ENCODE results near the gene WDR46. TPM values are rescaled to one million over a fixed set of nuclear protein-coding genes. Genes with fewer than 3 reads are reported as not detected.
"Not testable (repeated sequence)": the region's sequence is repeated elsewhere in the genome, so short reads cannot be mapped to it uniquely, and the experiment has no call there.

Gene WDR46
- total RNA-seq, 8 experiments from 2014 or later = 31.4 to 108 (median 50.5) TPM

GRCh38 chr6:33277663-33278391 lies 11.2 kb downstream of the WDR46 start:
- Histone ChIP-seq H3K27ac (peak overlapping the region; percentile 76 to 79), H3K4me3 (peak overlapping the region; percentile 36 to 48 (median 38)), H3K4me1 (replicated peaks in 1 of 2) (peaks cover 38 to 45% of the 10 kb centered on the region in 2 donors)
- in situ Hi-C loops (cut with MboI; ENCODE audit: low pct_unique_long_range_greater_than_20kb in 2 of 9, low sequenced_read_pairs in 9 of 9, unreplicated experiment in 9 of 9) = no loop called here
- WGBS, 10 experiments = 40 to 74% (median 48%) methylated on average over 1 to 10 of the region's 39 CpGs; no CpG with 5 or more reads in 4 of the 10 experiments
- ATAC-seq (replicated peaks in 6 of 8) = peak in 5 of 8 experiments; percentile 1 to 12 (median 7)

DNA sequence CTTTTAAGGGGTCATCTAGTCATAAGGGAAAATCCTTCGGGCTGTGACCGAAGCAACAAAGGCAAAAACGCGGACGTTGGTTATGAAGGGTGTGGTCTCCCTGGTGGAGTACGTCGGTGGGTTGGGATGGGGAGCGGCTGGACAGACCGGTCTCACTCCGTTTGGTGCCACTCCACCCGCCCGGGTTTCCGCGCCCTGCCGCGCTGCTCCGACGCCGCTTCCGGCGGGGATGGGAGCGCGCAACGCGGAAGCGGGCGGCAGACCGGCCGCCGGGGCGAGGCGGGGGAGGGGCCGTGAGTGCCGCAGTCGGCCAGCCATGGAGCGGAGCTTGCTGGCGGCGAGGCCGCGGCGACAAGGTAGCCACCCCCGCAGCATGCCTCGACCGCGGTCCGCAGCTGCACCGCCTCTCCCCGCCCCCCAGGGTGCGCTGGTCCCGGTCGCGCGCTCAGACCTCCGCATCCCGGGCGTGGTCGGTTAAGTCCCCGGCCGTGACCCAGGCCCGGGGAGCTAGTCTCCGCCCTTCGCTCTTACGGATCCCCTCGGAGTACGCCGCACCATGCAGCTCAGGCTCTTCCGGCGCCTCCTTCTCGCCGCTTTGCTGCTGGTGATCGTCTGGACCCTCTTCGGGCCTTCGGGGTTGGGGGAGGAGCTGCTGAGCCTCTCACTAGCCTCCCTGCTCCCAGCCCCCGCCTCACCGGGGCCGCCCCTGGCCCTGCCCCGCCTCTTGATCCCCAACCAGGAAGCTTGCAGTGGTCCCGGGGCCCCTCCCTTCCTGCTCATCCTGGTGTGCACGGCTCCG lies 12.0 kb downstream of the WDR46 start, which contains the start of gene B3GALT4:
Gene B3GALT4 (plus strand): TSS at position 260 of the 799 bp plus-strand sequence. CDS start 297 bp downstream, at position 557.
- WGBS, 10 experiments = 0 to 6% (median 0%) methylated on average over 3 to 12 of the region's 80 CpGs; no CpG with 5 or more reads in 4 of the 10 experiments
- peak within 1 kb of the TSS; percentile 36 to 48 (median 38) for H3K4me3 ChIP-seq
- peak; percentile 66 to 85 (median 82) for ATAC-seq (replicated peaks in 6 of 8)
- H3K4me1 ChIP-seq (replicated peaks in 1 of 2) = peaks cover 39 to 47% of the 10 kb centered on the region in 2 donors
- peak within 1 kb of the TSS; percentile 76 to 79 for H3K27ac ChIP-seq
- in situ Hi-C loops (cut with MboI; ENCODE audit: low pct_unique_long_range_greater_than_20kb in 2 of 9, low sequenced_read_pairs in 9 of 9, unreplicated experiment in 9 of 9) = no loop called here

DNA sequence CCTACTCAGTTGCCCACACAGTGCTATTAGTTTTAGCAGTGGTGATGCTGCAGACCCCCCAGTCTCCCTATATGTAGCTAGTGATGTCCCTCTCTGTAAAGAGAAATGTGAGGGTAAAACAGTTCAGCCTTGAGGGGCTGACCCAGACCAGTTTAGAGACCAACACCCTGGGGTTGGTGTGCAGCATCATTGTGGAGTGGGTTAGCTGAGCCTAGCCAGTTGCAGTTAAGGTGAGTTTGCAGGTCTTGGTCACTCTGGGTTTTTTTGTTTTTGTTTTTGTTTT lies 12.5 kb downstream of the WDR46 start:
- H3K4me1 ChIP-seq (replicated peaks in 1 of 2) = peaks cover 39 to 47% of the 10 kb centered on the region in 2 donors
- H3K4me3 ChIP-seq = peak overlapping the region; percentile 36 to 48 (median 38)
- no peak for ATAC-seq (replicated peaks in 6 of 8)
- peak overlapping the region; percentile 76 to 79 for H3K27ac ChIP-seq
- in situ Hi-C loops (cut with MboI; ENCODE audit: low pct_unique_long_range_greater_than_20kb in 2 of 9, low sequenced_read_pairs in 9 of 9, unreplicated experiment in 9 of 9) = no loop called here

DNA sequence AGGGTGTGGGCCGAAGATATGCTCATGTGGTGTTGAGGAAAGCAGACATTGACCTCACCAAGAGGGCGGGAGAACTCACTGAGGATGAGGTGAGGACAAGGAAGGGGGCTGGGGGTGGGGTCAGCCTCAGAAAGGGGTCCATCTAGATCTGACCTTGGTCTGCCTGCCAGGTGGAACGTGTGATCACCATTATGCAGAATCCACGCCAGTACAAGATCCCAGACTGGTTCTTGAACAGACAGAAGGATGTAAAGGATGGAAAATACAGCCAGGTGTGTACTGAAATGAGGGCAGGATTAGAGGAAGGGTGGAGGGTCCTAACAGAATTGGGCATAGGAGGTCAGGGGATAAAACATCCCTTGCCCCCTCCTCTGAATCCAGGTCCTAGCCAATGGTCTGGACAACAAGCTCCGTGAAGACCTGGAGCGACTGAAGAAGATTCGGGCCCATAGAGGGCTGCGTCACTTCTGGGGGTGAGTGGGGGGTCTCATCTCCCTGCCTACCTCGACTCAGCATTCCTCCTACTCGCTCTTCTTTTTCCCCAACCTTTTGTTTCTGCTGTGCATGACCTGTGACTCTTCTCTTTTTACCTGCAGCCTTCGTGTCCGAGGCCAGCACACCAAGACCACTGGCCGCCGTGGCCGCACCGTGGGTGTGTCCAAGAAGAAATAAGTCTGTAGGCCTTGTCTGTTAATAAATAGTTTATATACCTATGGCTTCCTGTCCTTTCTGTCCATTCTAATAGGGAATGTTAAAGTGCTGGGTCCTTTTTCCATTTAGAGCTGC lies 13.1 kb downstream of the WDR46 start:
- ATAC-seq (replicated peaks in 6 of 8); in situ Hi-C loops (cut with MboI; ENCODE audit: low pct_unique_long_range_greater_than_20kb in 2 of 9, low sequenced_read_pairs in 9 of 9, unreplicated experiment in 9 of 9): not testable (repeated sequence)
- peak overlapping the region; percentile 36 to 48 (median 38) for H3K4me3 ChIP-seq
- 37 to 83% (median 63%) methylated on average over 1 to 7 of the region's 16 CpGs; no CpG with 5 or more reads in 2 of the 10 experiments for WGBS, 10 experiments
- H3K27ac ChIP-seq = peak overlapping the region; percentile 76 to 79
- H3K4me1 ChIP-seq (replicated peaks in 1 of 2) = peaks cover 40 to 48% of the 10 kb centered on the region in 2 donors

DNA sequence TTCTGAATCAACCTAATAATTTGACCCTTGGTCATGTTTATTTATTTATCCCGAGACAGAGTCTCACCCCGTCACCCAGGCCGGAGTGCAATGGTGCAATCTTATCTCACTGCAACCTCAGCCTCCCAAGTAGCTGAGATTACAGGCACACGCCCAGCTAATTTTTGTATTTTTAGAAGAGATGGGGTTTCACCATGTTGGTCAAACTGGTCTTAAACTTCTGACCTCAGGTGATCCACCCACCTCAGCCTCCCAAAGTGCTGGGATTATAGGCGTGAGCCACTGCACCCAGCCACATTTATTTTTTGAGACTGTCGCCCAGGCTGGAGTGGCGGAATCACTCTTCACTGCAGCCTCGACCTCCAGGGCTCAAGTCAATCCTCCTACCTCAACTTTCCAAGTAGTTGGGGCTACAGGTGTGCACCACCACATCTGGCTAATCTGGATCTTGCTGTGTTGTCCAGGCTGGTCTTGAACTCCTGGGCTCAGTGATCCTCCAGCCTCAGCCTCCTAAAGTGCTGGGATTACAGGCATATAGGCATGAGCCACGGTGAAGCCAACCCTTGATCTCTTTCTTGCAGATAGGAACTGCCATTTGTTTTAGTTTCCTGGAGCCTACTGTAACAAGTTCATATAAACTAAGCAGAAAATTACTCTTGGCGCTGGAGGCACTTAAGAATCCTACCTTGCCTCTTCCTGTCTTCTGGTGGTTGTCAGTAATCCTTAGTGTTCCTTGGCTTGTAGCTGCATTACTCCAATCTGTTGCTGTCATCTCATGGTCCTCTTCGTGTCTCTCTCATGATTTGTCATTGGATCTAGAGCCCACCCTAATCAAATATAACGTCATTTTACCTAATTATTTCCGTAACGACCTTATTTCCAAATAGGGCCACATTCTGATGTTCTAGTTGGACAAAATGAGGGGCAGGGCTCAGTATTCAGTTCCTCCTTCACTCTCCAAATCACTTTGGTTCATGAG lies 14.8 kb downstream of the WDR46 start:
- in situ Hi-C loops (cut with MboI; ENCODE audit: low pct_unique_long_range_greater_than_20kb in 2 of 9, low sequenced_read_pairs in 9 of 9, unreplicated experiment in 9 of 9) = no loop called here

DNA sequence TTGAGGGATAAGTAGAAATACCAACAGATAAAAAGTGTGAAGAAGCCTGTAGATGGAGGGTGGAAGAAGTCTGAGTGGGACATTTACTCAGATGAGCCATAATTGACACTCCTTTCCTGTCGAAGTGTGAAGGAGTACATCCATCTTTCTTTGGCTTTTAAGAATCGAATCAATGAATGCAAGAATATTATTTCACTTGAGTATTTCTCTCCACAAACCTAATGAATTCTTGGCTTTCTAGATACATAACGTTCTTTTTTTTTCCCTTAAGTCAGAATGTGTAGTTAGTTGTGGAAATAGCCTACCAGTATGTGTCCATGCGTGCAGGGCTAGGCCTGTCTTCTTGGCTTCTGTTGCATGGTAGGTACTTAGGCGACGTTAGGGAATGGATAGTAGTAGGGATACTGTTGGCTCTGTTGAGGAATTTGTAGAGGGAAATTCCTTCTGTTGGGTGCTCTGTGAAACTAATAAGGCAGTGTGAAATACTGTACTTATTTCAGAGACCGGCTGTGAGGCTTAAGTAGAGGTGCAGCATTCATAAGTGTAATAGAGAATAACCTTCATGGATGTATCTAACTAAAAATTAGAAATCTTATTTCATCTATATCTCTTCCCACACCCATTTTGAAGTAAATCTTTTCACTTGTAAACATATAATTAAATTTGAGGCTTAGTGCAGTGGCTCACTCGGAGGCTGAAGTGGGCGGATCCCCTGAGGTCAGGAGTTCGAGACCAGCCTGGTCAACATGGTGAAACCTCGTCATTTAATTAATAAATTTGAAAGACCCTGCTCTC lies 15.7 kb downstream of the WDR46 start:
- no peak for ATAC-seq (replicated peaks in 6 of 8)
- 2 to 57% (median 38%) methylated on average over 2 to 11 of the region's 11 CpGs for WGBS, 10 experiments
- H3K4me3 ChIP-seq = peak overlapping the region; percentile 73 to 86 (median 81)
- peaks cover 42 to 54% of the 10 kb centered on the region in 2 donors for H3K4me1 ChIP-seq (replicated peaks in 1 of 2)
- in situ Hi-C loops (cut with MboI; ENCODE audit: low pct_unique_long_range_greater_than_20kb in 2 of 9, low sequenced_read_pairs in 9 of 9, unreplicated experiment in 9 of 9) = no loop called here
- H3K27ac ChIP-seq = peak overlapping the region in 1 of 2 donors; percentile 98

More for the DNA sequence above, 14.8 kb downstream of the WDR46 start:
- Histone ChIP-seq H3K27ac (no peak overlapping the region), H3K4me3 (peak overlapping the region in 1 of 5 donors; percentile 79), H3K4me1 (replicated peaks in 1 of 2) (peaks cover 42 to 54% of the 10 kb centered on the region in 2 donors)
- 10 to 100% (median 62%) methylated on average over 1 to 13 of the region's 14 CpGs for WGBS, 10 experiments
- ATAC-seq (replicated peaks in 6 of 8) = no peak

GRCh38 chr6:33272275-33273128 lies 16.5 kb downstream of the WDR46 start:
- peak in 5 of 8 experiments; percentile 0 to 5 (median 3) for ATAC-seq (replicated peaks in 6 of 8)
- H3K4me1 ChIP-seq (replicated peaks in 1 of 2) = peaks cover 37 to 47% of the 10 kb centered on the region in 2 donors
- H3K4me3 ChIP-seq = peak overlapping the region; percentile 73 to 86 (median 81)
- H3K27ac ChIP-seq = peak overlapping the region; percentile 70 to 98
- 0 to 7% (median 2%) methylated on average over 3 to 21 of the region's 22 CpGs for WGBS, 10 experiments
- in situ Hi-C loops (cut with MboI; ENCODE audit: low pct_unique_long_range_greater_than_20kb in 2 of 9, low sequenced_read_pairs in 9 of 9, unreplicated experiment in 9 of 9) = no loop called here

- WGBS, 10 experiments = 0 to 5% (median 0%) methylated on average over 1 to 21 of the region's 48 CpGs
- Histone ChIP-seq H3K4me3 (peak within 1 kb of the TSS; percentile 73 to 86 (median 81)), H3K4me1 (replicated peaks in 1 of 2) (peaks cover 37 to 45% of the 10 kb centered on the region in 2 donors), H3K27ac (peak within 1 kb of the TSS; percentile 95 to 98)
- in situ Hi-C loops (cut with MboI; ENCODE audit: low pct_unique_long_range_greater_than_20kb in 2 of 9, low sequenced_read_pairs in 9 of 9, unreplicated experiment in 9 of 9) = no loop called here
- ATAC-seq (replicated peaks in 6 of 8) = peak; percentile 78 to 96 (median 94)
Observed at GRCh38 chr6:33271468-33272274, 17.4 kb downstream of the WDR46 start, which contains the start of the genes RPS18 and VPS52. TSS of gene RPS18 (plus strand) at chr6:33272075. CDS start at chr6:33272120, 45 bp downstream. TSS of gene VPS52 (minus strand) at chr6:33271876. CDS start at chr6:33271675, 201 bp downstream.

DNA sequence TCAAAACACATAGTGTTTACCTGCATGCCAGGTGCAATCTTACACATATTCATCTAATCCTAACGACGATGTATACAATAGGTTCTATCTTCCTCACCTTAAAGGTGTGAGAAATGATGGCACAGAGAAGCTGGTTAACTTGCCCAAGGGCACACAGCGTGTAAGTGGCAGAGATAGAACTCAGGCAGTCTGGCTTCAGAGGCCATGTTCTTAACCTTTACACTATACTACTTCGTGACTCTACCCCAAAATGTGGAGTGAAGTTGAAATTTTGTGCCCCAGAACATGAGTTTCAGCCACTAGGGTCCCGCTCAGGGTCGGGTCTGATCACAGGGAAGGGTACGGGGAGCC lies 17.9 kb downstream of the WDR46 start:
- 0 to 4% (median 0%) methylated on average over 1 to 6 of the region's 7 CpGs; no CpG with 5 or more reads in 2 of the 10 experiments for WGBS, 10 experiments
- ATAC-seq (replicated peaks in 6 of 8) = peak in 2 of 8 experiments; percentile 3 to 4
- Histone ChIP-seq H3K27ac (peak overlapping the region; percentile 95 to 98), H3K4me1 (replicated peaks in 1 of 2) (peaks cover 34 to 39% of the 10 kb centered on the region in 2 donors), H3K4me3 (peak overlapping the region; percentile 73 to 86 (median 81))
- in situ Hi-C loops (cut with MboI; ENCODE audit: low pct_unique_long_range_greater_than_20kb in 2 of 9, low sequenced_read_pairs in 9 of 9, unreplicated experiment in 9 of 9) = no loop called here

GRCh38 chr6:33264015-33264414 lies 25.0 kb downstream of the WDR46 start:
- Histone ChIP-seq H3K4me1 (replicated peaks in 1 of 2) (no peaks in the 10 kb centered on the region), H3K4me3 (no peak overlapping the region), H3K27ac (no peak overlapping the region)
- in situ Hi-C loops (cut with MboI; ENCODE audit: low pct_unique_long_range_greater_than_20kb in 2 of 9, low sequenced_read_pairs in 9 of 9, unreplicated experiment in 9 of 9) = no loop called here
- 0 to 100% (median 81%) methylated on average over 1 to 5 of the region's 7 CpGs; no CpG with 5 or more reads in 3 of the 10 experiments for WGBS, 10 experiments
- ATAC-seq (replicated peaks in 6 of 8) = peak in 1 of 8 experiments; percentile 15

All from motor neuron (in vitro differentiated cells).